Liver (tissue), 9 donors: Measurements from ENCODE around the gene UBE2L3. TPM values are rescaled to one million over a fixed set of nuclear protein-coding genes. Genes with fewer than 3 reads are reported as not detected.
A peak's percentile ranks its signal among the peaks of the same experiment; 100 is the strongest.
"Not testable (repeated sequence)": the region's sequence is repeated elsewhere in the genome, so short reads cannot be mapped to it uniquely, and the experiment has no call there.

Source experiments
- DNase-seq: peaks from one replicate; pipeline ENCODE4 v3.0.0-alpha.2; 2017; ENCODE audit warnings: low spot score
- H3K27ac ChIP-seq, 2 donors: one replicate each; pipeline ENCODE4 v1.7.0; 2013; ENCODE audit warnings: inconsistent platforms in 2 of 2, low read length in 2 of 2, control low read depth in 1 of 2, low read depth in 1 of 2, mild to moderate bottlenecking in 1 of 2
- H3K27me3 ChIP-seq, 4 donors: one replicate each; pipeline versions ENCODE4 v1.6.1 to v1.7.0; 2013; ENCODE audit warnings: low read length in 3 of 4, inconsistent platforms in 1 of 4, mild to moderate bottlenecking in 1 of 4, moderate library complexity in 1 of 4; ENCODE audit not compliant: control insufficient read depth in 4 of 4, insufficient read depth in 4 of 4
- H3K36me3 ChIP-seq, 4 donors: one replicate each; pipeline versions ENCODE4 v1.6.1 to v1.7.0; 2013; ENCODE audit warnings: low read length in 3 of 4, mild to moderate bottlenecking in 3 of 4, low read depth in 1 of 4, moderate library complexity in 1 of 4; ENCODE audit not compliant: control insufficient read depth in 4 of 4, insufficient read depth in 3 of 4
- H3K4me1 ChIP-seq, 4 donors: one replicate each; pipeline versions ENCODE4 v1.6.1 to v1.7.0; 2013; ENCODE audit warnings: low read length in 3 of 4, mild to moderate bottlenecking in 3 of 4, moderate library complexity in 1 of 4; ENCODE audit not compliant: control insufficient read depth in 4 of 4, insufficient read depth in 4 of 4
- H3K4me3 ChIP-seq, 3 donors: one replicate each; pipeline versions ENCODE4 v1.6.1 to v1.7.0; 2013; ENCODE audit warnings: low read length in 3 of 3, control low read depth in 1 of 3, low read depth in 1 of 3, mild to moderate bottlenecking in 1 of 3
- H3K9ac ChIP-seq, 2 donors: one replicate each; pipeline ENCODE4 v1.7.0; 2013; ENCODE audit warnings: low read length in 2 of 2, mild to moderate bottlenecking in 2 of 2, moderate library complexity in 2 of 2, control low read depth in 1 of 2, low read depth in 1 of 2
- H3K9me3 ChIP-seq, 4 donors: one replicate each; pipeline versions ENCODE4 v1.6.1 to v1.7.0; 2013; ENCODE audit warnings: low read length in 3 of 4; ENCODE audit not compliant: control insufficient read depth in 4 of 4
- ATF3 ChIP-seq: IDR thresholded peaks from 2 replicates; pipeline ENCODE4 v1.6.1; 2016; ENCODE audit warnings: antibody characterized with exemption
- EGR1 ChIP-seq, 2 donors: IDR thresholded peaks; 2 replicates each; pipeline ENCODE4 v1.6.1; 2016 to 2018; ENCODE audit warnings: antibody characterized with exemption in 2 of 2, low read depth in 2 of 2
- FOXA1 ChIP-seq: IDR thresholded peaks from 2 replicates; pipeline ENCODE4 v1.6.1; 2016; ENCODE audit warnings: antibody characterized with exemption
- FOXA2 ChIP-seq: IDR thresholded peaks from 2 replicates; pipeline ENCODE4 v1.6.1; 2016; ENCODE audit warnings: antibody characterized with exemption
- GABPA ChIP-seq, 2 donors: IDR thresholded peaks in 1 of 2; conservative IDR thresholded peaks in 1 of 2; 2 replicates each; pipeline ENCODE4 v1.6.1; 2016; ENCODE audit warnings: antibody characterized with exemption in 2 of 2, mild to moderate bottlenecking in 1 of 2, moderate library complexity in 1 of 2
- HNF4A ChIP-seq, 2 donors: conservative IDR thresholded peaks; 2 replicates each; pipeline ENCODE4 v1.6.1; 2016; ENCODE audit warnings: antibody characterized with exemption in 2 of 2, mild to moderate bottlenecking in 2 of 2
- HNF4G ChIP-seq: IDR thresholded peaks from 2 replicates; pipeline ENCODE4 v1.6.1; 2016; ENCODE audit warnings: antibody characterized with exemption
- NR2F2 ChIP-seq: IDR thresholded peaks from 2 replicates; pipeline ENCODE4 v1.6.1; 2016; ENCODE audit warnings: antibody characterized with exemption
- RAD21 ChIP-seq, 2 donors: IDR thresholded peaks; 2 replicates each; pipeline ENCODE4 v1.6.1; 2016; ENCODE audit warnings: antibody characterized with exemption in 2 of 2, mild to moderate bottlenecking in 2 of 2
- RXRA ChIP-seq, 2 donors: IDR thresholded peaks; 2 replicates each; pipeline ENCODE4 v1.6.1; 2017 to 2018; ENCODE audit warnings: antibody characterized with exemption in 2 of 2, mild to moderate bottlenecking in 1 of 2
- SP1 ChIP-seq: IDR thresholded peaks from 2 replicates; pipeline ENCODE4 v1.6.1; 2018; ENCODE audit warnings: antibody characterized with exemption, mild to moderate bottlenecking
- TAF1 ChIP-seq: conservative IDR thresholded peaks from 2 replicates; pipeline ENCODE4 v1.6.1; 2016; ENCODE audit warnings: antibody characterized with exemption, mild to moderate bottlenecking
- YY1 ChIP-seq: IDR thresholded peaks from 2 replicates; pipeline ENCODE4 v1.6.1; 2016; ENCODE audit warnings: antibody characterized with exemption, mild to moderate bottlenecking
- ZBTB33 ChIP-seq: IDR thresholded peaks from 2 replicates; pipeline ENCODE4 v1.6.1; 2016; ENCODE audit warnings: antibody characterized with exemption
- WGBS: extraction: QIAGEN DNeasy Blood & Tissue Kit; methylation state at CpG from one replicate; pipeline ENCODE4 v1.1.7; 2013; 5-methylcytosine and 5-hydroxymethylcytosine counted together
- polyA plus RNA-seq, 2 donors: library from polyadenylated mRNA; stranded (reverse) in 1 of 2; unstranded in 1 of 2; fragments of 200-250 nt in 1 of 2; fragments of >200 nt in 1 of 2; fragmentation: Nextera tagmentation in 1 of 2; extraction: Ambion mirVana in 1 of 2; gene quantifications; one replicate each; pipeline versions ENCODE4 v1.2.1 to v1.2.3, GENCODE V29; 2013 to 2015
- total RNA-seq, 2 donors: library from RNA; depleted of rRNA; stranded (reverse); fragments of >200 nt; gene quantifications; one replicate each; pipeline ENCODE4 v1.2.3, GENCODE V29; 2014
- donor health status: healthy.
- donor health status: healthy.
- donor health status: healthy.
- donor health status: healthy.
- donor health status: healthy.

UBE2L3 gene
- total and polyA plus RNA-seq, 4 donors, result 14.3 to 33.4 (median 19.8) TPM

GRCh38 chr22:21568347-21569075 is 997 bp downstream of the UBE2L3 start:
- Histone ChIP-seq H3K27me3 (no peaks in the 10 kb centered on the region), H3K9ac (peak overlapping the region; percentile 66 to 78), H3K27ac (peak overlapping the region; percentile 85 to 93), H3K4me1 (peaks cover 8 to 45% (median 42%) of the 10 kb centered on the region in 4 donors), H3K9me3 (no peaks in the 10 kb centered on the region), H3K4me3 (peak overlapping the region; percentile 65 to 99 (median 79)), H3K36me3 (no peaks in the 10 kb centered on the region)
- DNase-seq, result peak; percentile 46
- 1% methylated on average over 26 of the region's 26 CpGs for WGBS
- peak; percentile 25 for TF ChIP-seq YY1
- peak in 1 of 2 donors; percentile 25 for TF ChIP-seq HNF4A (conservative IDR thresholded peaks at IDR 0.05)
- TF ChIP-seq HNF4G, result no peak

- not testable (repeated sequence) for H3K27me3 ChIP-seq, DNase-seq, H3K9me3 ChIP-seq, H3K36me3 ChIP-seq
- H3K9ac ChIP-seq, result peak overlapping the region; percentile 66 to 78
- peak overlapping the region; percentile 65 to 99 (median 79) for H3K4me3 ChIP-seq
- H3K27ac ChIP-seq, result peak overlapping the region in 1 of 2 donors; percentile 93
- peaks cover 10 to 50% (median 47%) of the 10 kb centered on the region in 4 donors for H3K4me1 ChIP-seq
- WGBS, result 35% methylated on average over 12 of the region's 12 CpGs
Observed at GRCh38 chr22:21569076-21569427, 1.5 kb downstream of the UBE2L3 start.

- Histone ChIP-seq H3K9me3 (no peaks in the 10 kb centered on the region), H3K4me3 (peak overlapping the region in 1 of 3 donors; percentile 7), H3K9ac (peak overlapping the region in 1 of 2 donors; percentile 20), H3K27me3 (no peaks in the 10 kb centered on the region), H3K27ac (no peak overlapping the region), H3K36me3 (no peaks in the 10 kb centered on the region), H3K4me1 (peaks cover 11 to 55% (median 51%) of the 10 kb centered on the region in 4 donors)
- no peak for DNase-seq
- WGBS, result 68% methylated on average over 8 of the region's 8 CpGs
- no peak for TF ChIP-seq ATF3
- TF ChIP-seq ZBTB33, result no peak
- no peak for TF ChIP-seq RXRA (IDR thresholded peaks at IDR 0.05)
- TF ChIP-seq EGR1 (IDR thresholded peaks at IDR 0.05; ENCODE audit: low read depth in 2 of 2), result no peak
- TF ChIP-seq RAD21 (IDR thresholded peaks at IDR 0.05), result no peak
- TF ChIP-seq YY1, result no peak
- no peak for TF ChIP-seq SP1
- TF ChIP-seq TAF1, result no peak
- no peak for TF ChIP-seq FOXA2
- TF ChIP-seq NR2F2, result no peak
- no peak for TF ChIP-seq HNF4G
- TF ChIP-seq GABPA (IDR thresholded peaks at IDR 0.05 in 1 of 2, conservative IDR thresholded peaks at IDR 0.05 in 1 of 2), result no peak
- no peak for TF ChIP-seq FOXA1
Observed at GRCh38 chr22:21569459-21570170, 2.1 kb downstream of the UBE2L3 start.
